Central memory CD8-positive, alpha-beta T cell (primary cell): ENCODE results near the gene ZNF423.
A peak's percentile ranks its signal among the peaks of the same experiment; 100 is the strongest.

Experiments used
- ATAC-seq: fragments of 150-1000 bp; cut with Tn5 transposase; replicated peaks from 2 replicates; pipeline ENCODE4 v1.10.0; 2022; ENCODE audit warnings: mild to moderate bottlenecking, moderate FRiP score, moderate number of reproducible peaks; ENCODE audit not compliant: poor library complexity, severe bottlenecking; ENCODE audit errors: extremely low read depth
- DNase-seq, 2 donors: peaks; one replicate each; pipeline ENCODE4 v3.0.0; 2021; ENCODE audit warnings: low spot score in 2 of 2
- H3K27ac Mint-ChIP-seq: one replicate; pipeline ENCODE4 v1.8.0; 2022; ENCODE audit warnings: low read depth, mild to moderate bottlenecking, moderate library complexity, mixed read lengths
- H3K27me3 Mint-ChIP-seq: one replicate; pipeline ENCODE4 v1.8.0; 2022; ENCODE audit warnings: mixed read lengths
- H3K36me3 Mint-ChIP-seq: one replicate; pipeline ENCODE4 v1.8.0; 2022; ENCODE audit warnings: mild to moderate bottlenecking, moderate library complexity, mixed read lengths; ENCODE audit not compliant: insufficient read depth
- H3K4me1 Mint-ChIP-seq: one replicate; pipeline ENCODE4 v1.8.0; 2022; ENCODE audit warnings: mixed read lengths
- H3K4me3 Mint-ChIP-seq: one replicate; pipeline ENCODE4 v1.8.0; 2022; ENCODE audit warnings: mild to moderate bottlenecking, moderate library complexity, mixed read lengths
- H3K9me3 Mint-ChIP-seq: one replicate; pipeline ENCODE4 v1.8.0; 2022; ENCODE audit warnings: mixed read lengths

The ZNF423 gene

GRCh38 chr16:49862694-49863093 is 6.8 kb upstream of the ZNF423 start:
- DNase-seq: no peak

GRCh38 chr16:49861299-49861698 is 5.4 kb upstream of the ZNF423 start:
- Mint-ChIP-seq H3K27me3 (peaks cover 41% of the 10 kb centered on the region), H3K36me3 (peaks cover 1% of the 10 kb centered on the region), H3K27ac (no peak overlapping the region), H3K4me3 (no peak overlapping the region), H3K4me1 (no peaks in the 10 kb centered on the region), H3K9me3 (no peaks in the 10 kb centered on the region)
- DNase-seq (no peak), ATAC-seq (no peak)

More at GRCh38 chr16:49862694-49863093, 6.8 kb upstream of the ZNF423 start:
- Mint-ChIP-seq H3K9me3 (no peaks in the 10 kb centered on the region), H3K4me3 (no peak overlapping the region), H3K36me3 (no peaks in the 10 kb centered on the region), H3K4me1 (no peaks in the 10 kb centered on the region), H3K27me3 (peaks cover 34% of the 10 kb centered on the region), H3K27ac (no peak overlapping the region)
- ATAC-seq: no peak

- Mint-ChIP-seq H3K4me1 (no peaks in the 10 kb centered on the region), H3K36me3 (peaks cover 1% of the 10 kb centered on the region), H3K27ac (no peak overlapping the region), H3K9me3 (no peaks in the 10 kb centered on the region), H3K27me3 (peaks cover 41% of the 10 kb centered on the region), H3K4me3 (no peak overlapping the region)
- ATAC-seq: no peak
- DNase-seq: no peak
Observed at GRCh38 chr16:49860593-49860992, 4.7 kb upstream of the ZNF423 start.

GRCh38 chr16:49859125-49859811 is 3.4 kb upstream of the ZNF423 start:
- peak overlapping the region; percentile 55 for H3K4me3 Mint-ChIP-seq
- H3K9me3 Mint-ChIP-seq: no peaks in the 10 kb centered on the region
- peaks cover 1% of the 10 kb centered on the region for H3K36me3 Mint-ChIP-seq
- DNase-seq: no peak
- H3K27me3 Mint-ChIP-seq: peaks cover 41% of the 10 kb centered on the region
- ATAC-seq: no peak
- peaks cover 1% of the 10 kb centered on the region for H3K4me1 Mint-ChIP-seq
- no peak overlapping the region for H3K27ac Mint-ChIP-seq

- H3K4me1 Mint-ChIP-seq: peaks cover 4% of the 10 kb centered on the region
- peak overlapping the region; percentile 55 for H3K4me3 Mint-ChIP-seq
- DNase-seq (no peak), ATAC-seq (no peak)
- H3K9me3 Mint-ChIP-seq: no peaks in the 10 kb centered on the region
- peaks cover 1% of the 10 kb centered on the region for H3K36me3 Mint-ChIP-seq
- no peak overlapping the region for H3K27ac Mint-ChIP-seq
- H3K27me3 Mint-ChIP-seq: peaks cover 42% of the 10 kb centered on the region
Observed at GRCh38 chr16:49858200-49859124, 2.5 kb upstream of the ZNF423 start.

- no peaks in the 10 kb centered on the region for H3K9me3 Mint-ChIP-seq
- DNase-seq (no peak), ATAC-seq (peak; percentile 31)
- no peak overlapping the region for H3K27ac Mint-ChIP-seq
- H3K36me3 Mint-ChIP-seq: peaks cover 1% of the 10 kb centered on the region
- H3K4me3 Mint-ChIP-seq: peak overlapping the region; percentile 77
- H3K27me3 Mint-ChIP-seq: peaks cover 50% of the 10 kb centered on the region
- peaks cover 4% of the 10 kb centered on the region for H3K4me1 Mint-ChIP-seq
Observed at GRCh38 chr16:49857423-49858181, 1.7 kb upstream of the ZNF423 start.

DNA sequence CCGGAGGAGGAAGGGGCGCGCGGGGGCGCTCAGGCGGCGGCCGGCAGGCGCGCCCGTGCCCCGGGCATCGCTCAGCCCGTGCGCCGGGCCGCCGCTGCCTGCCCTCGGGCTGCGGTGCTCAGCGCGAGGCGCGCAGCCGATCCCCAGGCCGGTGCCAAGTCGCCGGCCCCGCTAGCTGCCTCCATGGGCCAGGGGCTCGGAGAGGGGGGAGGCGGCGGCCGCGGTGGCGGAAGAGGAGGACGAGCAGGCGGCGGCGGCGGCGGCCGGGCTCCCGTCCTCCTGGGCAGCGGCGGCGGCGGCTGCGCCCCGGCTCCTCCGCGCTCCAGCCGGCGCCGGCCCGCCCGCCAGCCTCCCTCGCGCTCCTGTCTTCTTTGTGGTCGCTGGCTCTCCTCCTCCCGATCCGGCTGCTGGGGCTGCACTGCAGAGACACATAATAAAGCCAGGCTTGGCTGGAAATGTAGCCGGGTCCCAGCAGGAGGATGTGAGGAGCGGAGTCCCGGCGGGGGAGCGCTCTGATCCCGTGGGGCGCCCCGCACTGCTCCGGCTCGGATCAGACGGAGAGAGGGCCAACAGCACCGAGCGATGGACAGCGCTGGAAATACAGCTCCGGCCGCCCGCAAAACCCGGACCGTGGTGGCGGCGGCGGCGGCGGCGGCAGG is 889 bp upstream of the ZNF423 start:
- H3K4me1 Mint-ChIP-seq: peaks cover 4% of the 10 kb centered on the region
- no peaks in the 10 kb centered on the region for H3K9me3 Mint-ChIP-seq
- DNase-seq: no peak
- peak overlapping the region; percentile 77 for H3K4me3 Mint-ChIP-seq
- peaks cover 1% of the 10 kb centered on the region for H3K36me3 Mint-ChIP-seq
- peaks cover 58% of the 10 kb centered on the region for H3K27me3 Mint-ChIP-seq
- H3K27ac Mint-ChIP-seq: no peak overlapping the region
- peak; percentile 8 for ATAC-seq

- Mint-ChIP-seq H3K27ac (no peak overlapping the region), H3K36me3 (peaks cover 1% of the 10 kb centered on the region), H3K4me3 (peak overlapping the region; percentile 77), H3K9me3 (no peaks in the 10 kb centered on the region), H3K27me3 (peaks cover 62% of the 10 kb centered on the region), H3K4me1 (peaks cover 4% of the 10 kb centered on the region)
- ATAC-seq: no peak
- peak; percentile 23 to 25 for DNase-seq
Observed at GRCh38 chr16:49855280-49855821, 561 bp downstream of the ZNF423 start.

DNA sequence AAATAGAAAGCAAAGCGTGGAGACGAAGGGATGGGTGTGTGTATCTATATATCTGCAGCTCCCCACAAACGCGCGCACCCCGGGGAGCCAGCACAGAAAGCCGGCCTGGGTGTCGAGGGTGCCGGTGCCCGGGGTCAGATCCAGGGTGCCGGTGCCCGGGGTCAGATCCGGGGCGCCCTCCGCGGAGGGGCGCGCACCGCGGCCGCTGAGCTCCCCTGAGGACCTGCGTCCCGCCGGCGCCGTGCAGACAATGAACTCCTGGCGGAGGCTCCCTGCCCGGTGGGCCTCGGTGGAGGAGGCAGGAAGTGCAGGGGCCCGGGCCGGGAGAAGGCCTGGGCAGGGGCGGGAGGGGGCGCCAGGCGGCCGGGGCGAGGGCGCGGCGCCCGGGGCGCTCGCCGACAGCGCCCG is 1.1 kb downstream of the ZNF423 start:
- ATAC-seq (no peak), DNase-seq (no peak)
- Mint-ChIP-seq H3K27me3 (peaks cover 57% of the 10 kb centered on the region), H3K9me3 (no peaks in the 10 kb centered on the region), H3K27ac (no peak overlapping the region), H3K36me3 (peaks cover 1% of the 10 kb centered on the region), H3K4me1 (peaks cover 4% of the 10 kb centered on the region), H3K4me3 (peak overlapping the region; percentile 77)

GRCh38 chr16:49854188-49854795 is 1.6 kb downstream of the ZNF423 start:
- ATAC-seq: no peak
- Mint-ChIP-seq H3K27me3 (peaks cover 57% of the 10 kb centered on the region), H3K4me1 (peaks cover 4% of the 10 kb centered on the region), H3K4me3 (peak overlapping the region; percentile 77), H3K27ac (no peak overlapping the region), H3K9me3 (no peaks in the 10 kb centered on the region), H3K36me3 (peaks cover 1% of the 10 kb centered on the region)
- no peak for DNase-seq

DNA sequence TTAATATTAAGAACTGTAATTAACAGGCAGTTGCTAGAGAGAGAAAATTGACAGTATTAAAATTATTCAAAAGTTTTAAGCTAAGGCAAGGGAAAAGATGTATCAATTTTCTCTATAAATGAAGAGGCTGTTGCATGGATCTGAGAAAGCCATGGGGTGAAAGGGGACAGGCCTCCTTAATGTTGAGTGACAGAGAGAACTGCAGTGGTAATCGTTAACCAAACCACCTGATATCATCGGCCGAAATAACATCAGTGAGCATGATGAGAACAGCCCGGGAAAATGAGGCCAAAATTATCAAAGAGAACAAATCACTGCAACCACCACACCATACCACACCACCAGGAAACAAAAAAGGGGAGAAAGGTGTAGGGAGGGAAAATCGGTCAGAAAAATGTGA is 3.6 kb downstream of the ZNF423 start:
- Mint-ChIP-seq H3K27ac (no peak overlapping the region), H3K36me3 (no peaks in the 10 kb centered on the region), H3K9me3 (no peaks in the 10 kb centered on the region), H3K27me3 (peaks cover 64% of the 10 kb centered on the region), H3K4me3 (no peak overlapping the region), H3K4me1 (peaks cover 4% of the 10 kb centered on the region)
- DNase-seq (no peak), ATAC-seq (no peak)
